ENCODE measurements around the gene MAP3K7. TPM values are rescaled to one million over a fixed set of nuclear protein-coding genes. Genes with fewer than 3 reads are reported as not detected.
A peak's percentile ranks its signal among the peaks of the same experiment; 100 is the strongest.

The MAP3K7 gene
- total and polyA plus RNA-seq, 2 experiments from 2014 or later: 33.2 to 47.1 TPM

DNA sequence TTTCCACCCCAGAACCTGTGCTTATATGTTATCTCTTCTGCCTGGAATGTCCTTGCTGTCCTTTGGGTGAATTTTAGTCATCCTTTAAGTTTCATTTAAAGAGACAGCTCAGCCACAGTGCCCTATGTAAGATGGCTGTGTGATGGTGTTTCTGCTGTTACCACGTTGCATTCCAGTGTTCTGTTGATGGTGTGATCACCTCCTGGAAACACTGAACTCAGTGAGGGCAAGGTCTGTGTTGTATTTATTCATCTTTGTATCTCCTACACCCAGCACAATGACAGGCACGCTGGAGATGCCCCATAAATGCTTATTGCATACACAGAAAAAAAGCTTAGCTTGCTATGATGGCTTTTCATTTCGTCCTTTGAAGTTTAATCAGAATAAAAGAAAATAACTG is 102.5 kb downstream of the MAP3K7 start:
- H3K9me3 Mint-ChIP-seq: peaks cover 22% of the 10 kb centered on the region
- ATAC-seq (peak; percentile 39), DNase-seq (ENCODE audit: low spot score) (no peak)
- H3K27me3 ChIP-seq (ENCODE audit: insufficient read depth): no peaks in the 10 kb centered on the region
- no peak overlapping the region for H3K4me3 ChIP-seq
- peaks cover 28% of the 10 kb centered on the region for H3K4me1 Mint-ChIP-seq
- no peaks in the 10 kb centered on the region for H3K79me2 ChIP-seq (replicated peaks; ENCODE audit: insufficient read depth)
- H3K27me3 Mint-ChIP-seq (ENCODE audit: insufficient read depth, low read depth, poor library complexity): peaks cover 4% of the 10 kb centered on the region
- peaks cover 25% of the 10 kb centered on the region for H3K36me3 Mint-ChIP-seq (ENCODE audit: low read depth)
- no peak overlapping the region for H3K4me3 Mint-ChIP-seq
- no peak for TF ChIP-seq CREB1 (CRISPR knock-in tag; IDR thresholded peaks at IDR 0.05; ENCODE audit: low read depth)
- TF ChIP-seq, protein P1, sequence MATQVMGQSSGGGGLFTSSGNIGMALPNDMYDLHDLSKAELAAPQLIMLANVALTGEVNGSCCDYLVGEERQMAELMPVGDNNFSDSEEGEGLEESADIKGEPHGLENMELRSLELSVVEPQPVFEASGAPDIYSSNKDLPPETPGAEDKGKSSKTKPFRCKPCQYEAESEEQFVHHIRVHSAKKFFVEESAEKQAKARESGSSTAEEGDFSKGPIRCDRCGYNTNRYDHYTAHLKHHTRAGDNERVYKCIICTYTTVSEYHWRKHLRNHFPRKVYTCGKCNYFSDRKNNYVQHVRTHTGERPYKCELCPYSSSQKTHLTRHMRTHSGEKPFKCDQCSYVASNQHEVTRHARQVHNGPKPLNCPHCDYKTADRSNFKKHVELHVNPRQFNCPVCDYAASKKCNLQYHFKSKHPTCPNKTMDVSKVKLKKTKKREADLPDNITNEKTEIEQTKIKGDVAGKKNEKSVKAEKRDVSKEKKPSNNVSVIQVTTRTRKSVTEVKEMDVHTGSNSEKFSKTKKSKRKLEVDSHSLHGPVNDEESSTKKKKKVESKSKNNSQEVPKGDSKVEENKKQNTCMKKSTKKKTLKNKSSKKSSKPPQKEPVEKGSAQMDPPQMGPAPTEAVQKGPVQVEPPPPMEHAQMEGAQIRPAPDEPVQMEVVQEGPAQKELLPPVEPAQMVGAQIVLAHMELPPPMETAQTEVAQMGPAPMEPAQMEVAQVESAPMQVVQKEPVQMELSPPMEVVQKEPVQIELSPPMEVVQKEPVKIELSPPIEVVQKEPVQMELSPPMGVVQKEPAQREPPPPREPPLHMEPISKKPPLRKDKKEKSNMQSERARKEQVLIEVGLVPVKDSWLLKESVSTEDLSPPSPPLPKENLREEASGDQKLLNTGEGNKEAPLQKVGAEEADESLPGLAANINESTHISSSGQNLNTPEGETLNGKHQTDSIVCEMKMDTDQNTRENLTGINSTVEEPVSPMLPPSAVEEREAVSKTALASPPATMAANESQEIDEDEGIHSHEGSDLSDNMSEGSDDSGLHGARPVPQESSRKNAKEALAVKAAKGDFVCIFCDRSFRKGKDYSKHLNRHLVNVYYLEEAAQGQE (IDR thresholded peaks at IDR 0.05; ENCODE audit: unreplicated experiment): no peak
- no peak for TF ChIP-seq EZH2 (IDR thresholded peaks at IDR 0.05; ENCODE audit: low read depth, unreplicated experiment)
- peaks cover 18% of the 10 kb centered on the region for H3K4me1 ChIP-seq (ENCODE audit: insufficient read depth)
- H3F3A ChIP-seq (replicated peaks; ENCODE audit: low read depth): 0 out of 2 replicates have a peak, but pooled peaks cover 3% of the 10 kb centered on the region
- H3K9me2 ChIP-seq (ENCODE audit: insufficient read depth): no peaks in the 10 kb centered on the region; the same call in 1 of the 2 replicates
- H3K27ac Mint-ChIP-seq: no peak overlapping the region
- H4K20me1 ChIP-seq (replicated peaks; ENCODE audit: insufficient read depth): no peaks in the 10 kb centered on the region
- peaks cover 3% of the 10 kb centered on the region for H3K36me3 ChIP-seq (ENCODE audit: insufficient read depth)
- H2AFZ ChIP-seq: no peak overlapping the region
- no peak overlapping the region for H3K27ac ChIP-seq (ENCODE audit: low read depth)
- 0 out of 2 replicates have a peak overlapping the region, but pooled peaks have one; percentile 53 for H3K4me2 ChIP-seq

DNA sequence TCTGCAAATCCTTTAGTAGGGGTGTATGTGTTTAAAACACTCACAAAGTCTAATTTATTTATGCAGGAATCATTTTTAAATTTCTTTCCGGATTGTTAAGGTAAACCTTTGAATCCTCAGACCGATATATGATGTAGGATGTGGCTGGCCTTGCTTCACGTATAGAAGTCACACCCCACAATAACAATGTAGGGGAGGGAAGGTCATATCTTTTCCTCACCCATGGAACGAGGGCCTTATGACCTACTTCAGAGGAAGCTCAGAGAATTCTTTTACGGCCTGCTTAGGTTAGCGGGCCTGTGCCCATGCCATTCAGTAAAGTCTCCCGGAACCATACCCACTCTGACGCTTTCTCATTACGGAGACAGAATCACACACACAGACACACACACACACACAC is 102.9 kb downstream of the MAP3K7 start:
- H3K27ac Mint-ChIP-seq: no peak overlapping the region
- H3K4me3 Mint-ChIP-seq: no peak overlapping the region
- Histone ChIP-seq H3K27ac (ENCODE audit: low read depth) (no peak overlapping the region), H3K36me3 (ENCODE audit: insufficient read depth) (peaks cover 3% of the 10 kb centered on the region), H3K27me3 (ENCODE audit: insufficient read depth) (no peaks in the 10 kb centered on the region), H3K9me2 (ENCODE audit: insufficient read depth) (no peaks in the 10 kb centered on the region; the same call in 1 of the 2 replicates), H3K4me3 (no peak overlapping the region), H3F3A (replicated peaks; ENCODE audit: low read depth) (0 out of 2 replicates have a peak, but pooled peaks cover 3% of the 10 kb centered on the region), H2AFZ (no peak overlapping the region), H3K79me2 (replicated peaks; ENCODE audit: insufficient read depth) (no peaks in the 10 kb centered on the region), H4K20me1 (replicated peaks; ENCODE audit: insufficient read depth) (no peaks in the 10 kb centered on the region), H3K4me2 (no peak overlapping the region), H3K4me1 (ENCODE audit: insufficient read depth) (peaks cover 19% of the 10 kb centered on the region)
- H3K4me1 Mint-ChIP-seq: peaks cover 31% of the 10 kb centered on the region
- H3K36me3 Mint-ChIP-seq (ENCODE audit: low read depth): peaks cover 25% of the 10 kb centered on the region
- no peak for ATAC-seq
- peaks cover 22% of the 10 kb centered on the region for H3K9me3 Mint-ChIP-seq
- DNase-seq (ENCODE audit: low spot score): no peak
- H3K27me3 Mint-ChIP-seq (ENCODE audit: insufficient read depth, low read depth, poor library complexity): peaks cover 4% of the 10 kb centered on the region
- no peak for TF ChIP-seq CREB1 (CRISPR knock-in tag; IDR thresholded peaks at IDR 0.05; ENCODE audit: low read depth)
- TF ChIP-seq POLR2AphosphoS5 (IDR thresholded peaks at IDR 0.05; ENCODE audit: low read depth): no peak
- TF ChIP-seq, protein P2, sequence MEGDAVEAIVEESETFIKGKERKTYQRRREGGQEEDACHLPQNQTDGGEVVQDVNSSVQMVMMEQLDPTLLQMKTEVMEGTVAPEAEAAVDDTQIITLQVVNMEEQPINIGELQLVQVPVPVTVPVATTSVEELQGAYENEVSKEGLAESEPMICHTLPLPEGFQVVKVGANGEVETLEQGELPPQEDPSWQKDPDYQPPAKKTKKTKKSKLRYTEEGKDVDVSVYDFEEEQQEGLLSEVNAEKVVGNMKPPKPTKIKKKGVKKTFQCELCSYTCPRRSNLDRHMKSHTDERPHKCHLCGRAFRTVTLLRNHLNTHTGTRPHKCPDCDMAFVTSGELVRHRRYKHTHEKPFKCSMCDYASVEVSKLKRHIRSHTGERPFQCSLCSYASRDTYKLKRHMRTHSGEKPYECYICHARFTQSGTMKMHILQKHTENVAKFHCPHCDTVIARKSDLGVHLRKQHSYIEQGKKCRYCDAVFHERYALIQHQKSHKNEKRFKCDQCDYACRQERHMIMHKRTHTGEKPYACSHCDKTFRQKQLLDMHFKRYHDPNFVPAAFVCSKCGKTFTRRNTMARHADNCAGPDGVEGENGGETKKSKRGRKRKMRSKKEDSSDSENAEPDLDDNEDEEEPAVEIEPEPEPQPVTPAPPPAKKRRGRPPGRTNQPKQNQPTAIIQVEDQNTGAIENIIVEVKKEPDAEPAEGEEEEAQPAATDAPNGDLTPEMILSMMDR (conservative IDR thresholded peaks at IDR 0.05; ENCODE audit: low read depth in 2 of 2): no peak
- TF ChIP-seq EZH2 (IDR thresholded peaks at IDR 0.05; ENCODE audit: low read depth, unreplicated experiment): no peak
- TF ChIP-seq, protein P3, sequence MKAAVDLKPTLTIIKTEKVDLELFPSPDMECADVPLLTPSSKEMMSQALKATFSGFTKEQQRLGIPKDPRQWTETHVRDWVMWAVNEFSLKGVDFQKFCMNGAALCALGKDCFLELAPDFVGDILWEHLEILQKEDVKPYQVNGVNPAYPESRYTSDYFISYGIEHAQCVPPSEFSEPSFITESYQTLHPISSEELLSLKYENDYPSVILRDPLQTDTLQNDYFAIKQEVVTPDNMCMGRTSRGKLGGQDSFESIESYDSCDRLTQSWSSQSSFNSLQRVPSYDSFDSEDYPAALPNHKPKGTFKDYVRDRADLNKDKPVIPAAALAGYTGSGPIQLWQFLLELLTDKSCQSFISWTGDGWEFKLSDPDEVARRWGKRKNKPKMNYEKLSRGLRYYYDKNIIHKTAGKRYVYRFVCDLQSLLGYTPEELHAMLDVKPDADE (IDR thresholded peaks at IDR 0.05): no peak
- TF ChIP-seq, protein P1 (IDR thresholded peaks at IDR 0.05; ENCODE audit: unreplicated experiment): no peak
- TF ChIP-seq NANOG (IDR thresholded peaks at IDR 0.05; ENCODE audit: borderline replicate concordance): no peak
- no peak for TF ChIP-seq ZNF331 (CRISPR knock-in tag; IDR thresholded peaks at IDR 0.05; ENCODE audit: low read depth)

All from GM23338 (cell line).